GM20000 (cell line): ENCODE measurements around the gene IWS1.

Experiments
- DNase-seq: peaks from one replicate; pipeline ENCODE4 v3.0.0; 2012; ENCODE audit warnings: low spot score
- TF ChIP-seq, protein P1 (sequence below): IDR thresholded peaks from 2 replicates; pipeline ENCODE4 v1.5.1; 2012; ENCODE audit warnings: mild to moderate bottlenecking, control low read depth; ENCODE audit errors: extremely low read depth, missing control alignments

The IWS1 gene

DNA sequence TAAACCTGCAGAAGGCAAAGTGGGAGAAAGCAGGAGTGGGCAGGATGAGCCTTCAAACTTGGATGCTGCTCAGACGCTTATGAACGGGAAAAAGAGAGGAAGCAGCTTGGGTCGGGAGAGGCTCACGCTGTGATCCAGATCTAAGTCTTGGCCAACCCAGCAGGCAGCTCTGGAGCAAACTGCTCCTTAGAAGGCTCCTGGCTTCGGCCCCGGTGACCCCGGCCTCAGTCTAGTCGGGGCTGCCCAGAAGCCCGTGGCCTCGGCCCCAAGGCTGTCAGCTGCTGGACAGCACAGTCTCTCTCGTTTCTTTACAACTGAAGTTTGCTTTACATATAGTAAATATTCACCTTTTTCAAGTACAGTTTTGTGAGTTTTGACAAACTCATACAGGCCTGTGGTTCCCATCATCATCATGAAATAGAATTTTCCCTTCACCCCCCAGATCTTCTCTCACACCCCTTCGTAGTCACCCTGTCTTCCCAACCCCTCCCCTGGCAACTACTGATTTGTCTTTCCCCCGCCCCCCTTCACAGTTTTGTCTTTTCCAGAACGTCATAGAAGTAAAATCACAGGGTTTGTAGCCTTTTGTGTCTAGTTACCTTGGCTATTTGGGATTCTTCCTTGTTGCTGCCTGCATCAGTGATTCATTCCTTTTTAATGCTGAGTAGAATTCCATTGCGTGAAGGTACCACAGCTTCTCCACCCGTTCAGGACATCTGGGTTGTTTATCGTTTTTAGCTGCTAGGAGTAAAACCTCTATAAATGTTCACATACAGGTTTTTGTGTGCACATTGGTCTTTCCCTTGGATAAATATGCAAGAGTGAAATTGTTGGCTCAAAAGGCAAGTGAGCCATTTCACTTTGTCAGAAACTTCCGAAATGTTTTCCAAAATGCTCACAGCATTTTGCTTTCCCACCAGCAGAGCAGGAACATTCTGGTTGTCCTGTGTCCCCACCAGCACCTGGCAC is 44.3 kb upstream of the IWS1 start:
- DNase-seq, result no peak
- TF ChIP-seq, protein P1, sequence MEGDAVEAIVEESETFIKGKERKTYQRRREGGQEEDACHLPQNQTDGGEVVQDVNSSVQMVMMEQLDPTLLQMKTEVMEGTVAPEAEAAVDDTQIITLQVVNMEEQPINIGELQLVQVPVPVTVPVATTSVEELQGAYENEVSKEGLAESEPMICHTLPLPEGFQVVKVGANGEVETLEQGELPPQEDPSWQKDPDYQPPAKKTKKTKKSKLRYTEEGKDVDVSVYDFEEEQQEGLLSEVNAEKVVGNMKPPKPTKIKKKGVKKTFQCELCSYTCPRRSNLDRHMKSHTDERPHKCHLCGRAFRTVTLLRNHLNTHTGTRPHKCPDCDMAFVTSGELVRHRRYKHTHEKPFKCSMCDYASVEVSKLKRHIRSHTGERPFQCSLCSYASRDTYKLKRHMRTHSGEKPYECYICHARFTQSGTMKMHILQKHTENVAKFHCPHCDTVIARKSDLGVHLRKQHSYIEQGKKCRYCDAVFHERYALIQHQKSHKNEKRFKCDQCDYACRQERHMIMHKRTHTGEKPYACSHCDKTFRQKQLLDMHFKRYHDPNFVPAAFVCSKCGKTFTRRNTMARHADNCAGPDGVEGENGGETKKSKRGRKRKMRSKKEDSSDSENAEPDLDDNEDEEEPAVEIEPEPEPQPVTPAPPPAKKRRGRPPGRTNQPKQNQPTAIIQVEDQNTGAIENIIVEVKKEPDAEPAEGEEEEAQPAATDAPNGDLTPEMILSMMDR, result no peak

DNA sequence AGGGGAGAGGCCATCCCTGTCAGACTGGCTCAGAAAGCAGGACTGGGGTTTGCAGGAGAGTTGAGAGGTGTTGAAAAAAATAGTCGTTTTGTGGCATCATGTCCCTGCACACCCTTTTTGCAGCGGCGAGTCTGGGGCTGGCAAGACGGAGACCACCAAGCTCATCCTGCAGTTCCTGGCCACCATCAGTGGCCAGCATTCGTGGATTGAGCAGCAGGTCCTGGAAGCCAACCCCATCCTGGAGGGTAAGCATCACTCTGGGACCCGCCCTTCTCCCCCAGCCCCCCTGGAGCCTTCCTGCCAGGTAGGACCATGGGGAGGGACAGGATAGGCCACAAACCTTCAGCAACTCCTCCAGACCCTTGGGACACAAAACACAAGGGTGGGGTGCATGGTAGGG is 43.4 kb upstream of the IWS1 start:
- DNase-seq, result no peak
- TF ChIP-seq, protein P1, result no peak

DNA sequence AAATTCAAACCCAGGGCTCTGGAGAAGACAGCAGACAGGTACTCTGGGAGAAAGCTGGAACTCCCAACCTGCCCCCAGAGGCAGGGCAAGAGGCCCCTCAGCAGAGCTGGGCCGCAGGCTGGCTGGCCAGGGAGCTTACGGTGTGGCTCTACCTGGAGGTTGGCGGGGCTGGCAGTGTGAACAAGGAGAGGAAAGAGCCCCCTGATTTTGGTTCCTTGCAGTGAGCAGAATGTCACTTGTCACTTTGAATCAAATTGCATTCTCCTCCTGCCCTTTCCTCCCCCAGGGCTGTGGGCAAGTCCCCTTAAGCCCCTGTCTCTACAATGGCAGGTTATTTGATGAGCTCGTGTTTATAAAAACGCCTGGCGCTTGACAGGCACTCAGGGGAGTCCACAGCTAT is 41.8 kb upstream of the IWS1 start:
- DNase-seq, result no peak
- TF ChIP-seq, protein P1, result no peak

DNA sequence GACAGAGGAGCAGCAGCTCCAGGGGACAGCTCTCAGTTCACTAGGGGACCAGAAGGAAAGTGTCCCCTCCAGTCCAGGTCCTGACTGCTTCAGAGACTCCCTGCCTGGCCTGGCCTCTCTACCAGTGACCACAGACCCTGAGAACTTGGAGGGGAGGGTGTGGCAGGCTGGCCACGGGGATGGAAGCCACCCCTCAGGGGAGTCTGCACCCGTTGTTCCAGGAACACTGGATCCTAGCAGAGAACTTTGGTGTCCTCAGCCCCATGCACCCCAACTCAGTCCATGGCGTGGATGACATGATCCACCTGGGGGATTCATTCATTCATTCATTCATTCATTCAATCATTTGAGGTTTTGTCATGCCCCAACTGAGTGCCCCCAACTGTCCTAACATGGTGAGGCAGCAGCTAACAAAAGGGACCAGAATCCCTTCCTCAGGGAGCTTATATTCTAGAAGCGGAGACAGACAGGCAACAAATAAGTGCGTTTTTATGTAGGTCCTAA is 41.1 kb upstream of the IWS1 start:
- TF ChIP-seq, protein P1, result no peak
- DNase-seq, result no peak

DNA sequence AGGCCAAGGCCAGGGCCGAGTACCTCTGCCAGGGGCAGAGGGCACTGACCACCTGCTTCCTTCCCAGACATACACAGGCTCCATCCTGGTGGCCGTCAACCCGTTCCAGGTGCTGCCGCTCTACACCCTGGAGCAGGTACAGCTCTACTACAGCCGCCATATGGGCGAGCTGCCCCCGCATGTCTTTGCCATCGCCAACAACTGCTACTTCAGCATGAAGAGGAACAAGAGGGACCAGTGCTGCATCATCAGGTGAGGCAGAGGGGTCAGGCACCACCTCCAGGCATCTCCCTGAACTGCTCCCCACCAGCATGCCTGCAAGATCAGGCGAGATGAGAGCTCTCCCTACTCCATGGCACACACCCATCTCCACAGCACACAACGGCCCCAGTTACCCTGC is 40.3 kb upstream of the IWS1 start:
- TF ChIP-seq, protein P1, result no peak
- DNase-seq, result no peak

DNA sequence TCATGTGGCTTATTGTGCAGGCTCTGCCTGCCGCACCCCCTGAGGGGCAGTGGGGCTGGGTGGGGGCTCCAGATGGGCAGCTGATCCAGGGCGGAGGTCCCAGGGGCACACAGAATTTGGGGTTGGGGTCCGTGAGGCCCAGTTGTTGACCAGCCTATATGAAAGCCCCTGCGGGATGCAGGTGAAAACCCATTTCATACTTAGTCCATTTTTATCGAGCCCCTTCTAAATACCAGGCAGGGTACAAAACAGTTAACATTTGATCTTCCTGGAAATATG is 39.8 kb upstream of the IWS1 start:
- TF ChIP-seq, protein P1, result no peak
- no peak for DNase-seq

DNA sequence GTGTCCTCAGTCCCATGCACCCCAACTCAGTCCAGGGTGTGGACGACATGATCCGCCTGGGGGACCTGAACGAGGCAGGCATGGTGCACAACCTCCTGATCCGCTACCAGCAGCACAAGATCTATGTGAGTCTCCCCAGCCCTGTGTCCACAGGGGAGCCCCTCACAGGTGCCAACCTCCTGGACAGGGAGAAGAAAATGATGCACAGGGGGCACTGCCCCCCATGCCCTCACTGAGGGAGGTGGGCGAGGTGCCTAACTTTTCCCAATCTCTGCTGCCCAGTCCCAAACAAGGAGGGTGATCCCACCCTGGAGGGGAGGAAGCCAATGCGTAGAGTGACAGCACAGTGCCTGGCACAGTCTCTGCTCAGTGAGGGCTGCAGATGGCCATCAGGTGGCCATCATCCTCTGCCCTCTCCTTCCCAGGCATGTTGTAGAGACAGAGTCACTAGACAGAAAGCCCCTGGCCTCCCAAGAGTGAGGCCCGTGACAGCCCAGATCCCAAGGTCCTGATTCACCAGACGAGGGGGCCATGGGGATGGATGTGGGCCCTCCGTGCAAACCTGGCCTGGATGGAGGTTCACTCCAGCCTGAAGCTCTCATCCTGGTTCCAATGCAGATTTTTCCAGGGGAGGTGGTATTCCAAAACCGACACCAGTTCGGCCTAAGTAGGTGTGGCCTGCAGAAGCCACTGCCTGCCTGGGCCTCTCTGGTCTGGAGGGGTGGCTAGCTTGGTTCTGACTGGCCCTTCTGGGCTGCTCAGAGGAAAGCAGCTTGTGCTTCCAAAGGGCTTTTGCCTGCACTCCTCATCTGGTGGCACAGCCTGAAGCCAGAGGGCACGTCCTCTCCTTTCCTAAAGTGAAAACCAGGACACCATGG is 39.2 kb upstream of the IWS1 start:
- TF ChIP-seq, protein P1, result no peak
- DNase-seq, result no peak
